Fibroblast of mammary gland (primary cell): ENCODE measurements around the gene RAB3GAP1.

Experiments
- DNase-seq: peaks from one replicate; pipeline ENCODE4 v3.0.0-alpha.2; 2010; ENCODE audit warnings: low read depth
- H3K4me3 ChIP-seq: 2 replicates; pipeline ENCODE4 v1.5.1; 2011; ENCODE audit warnings: low read depth, mild to moderate bottlenecking, low read length, moderate library complexity; ENCODE audit not compliant: control insufficient read depth
- TF ChIP-seq, protein P1 (sequence below): conservative IDR thresholded peaks from 2 replicates; pipeline ENCODE4 v1.5.1; 2011; ENCODE audit warnings: low read depth, low read length, inconsistent platforms; ENCODE audit not compliant: control insufficient read depth, insufficient read depth

Gene RAB3GAP1

DNA sequence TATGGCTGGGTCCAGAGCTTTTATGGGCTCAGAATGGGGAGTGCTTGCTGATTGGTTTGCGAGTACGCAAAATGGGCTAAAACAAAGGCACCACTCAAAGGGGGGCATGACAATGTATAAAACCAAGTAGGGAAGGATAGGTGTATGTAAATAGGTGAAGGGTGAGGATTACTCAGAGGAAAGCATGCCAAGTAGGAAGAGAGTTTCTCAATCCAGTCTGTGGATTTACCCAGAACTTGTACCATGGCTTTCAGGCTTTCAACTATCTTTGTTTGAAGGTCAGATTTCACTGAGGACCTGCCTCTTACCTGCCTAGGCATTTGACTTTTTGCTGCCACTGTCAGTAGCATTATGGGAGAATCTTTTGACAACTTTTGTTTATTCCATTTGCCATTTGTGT, 92.3 kb downstream of the RAB3GAP1 start:
- TF ChIP-seq, protein P1, sequence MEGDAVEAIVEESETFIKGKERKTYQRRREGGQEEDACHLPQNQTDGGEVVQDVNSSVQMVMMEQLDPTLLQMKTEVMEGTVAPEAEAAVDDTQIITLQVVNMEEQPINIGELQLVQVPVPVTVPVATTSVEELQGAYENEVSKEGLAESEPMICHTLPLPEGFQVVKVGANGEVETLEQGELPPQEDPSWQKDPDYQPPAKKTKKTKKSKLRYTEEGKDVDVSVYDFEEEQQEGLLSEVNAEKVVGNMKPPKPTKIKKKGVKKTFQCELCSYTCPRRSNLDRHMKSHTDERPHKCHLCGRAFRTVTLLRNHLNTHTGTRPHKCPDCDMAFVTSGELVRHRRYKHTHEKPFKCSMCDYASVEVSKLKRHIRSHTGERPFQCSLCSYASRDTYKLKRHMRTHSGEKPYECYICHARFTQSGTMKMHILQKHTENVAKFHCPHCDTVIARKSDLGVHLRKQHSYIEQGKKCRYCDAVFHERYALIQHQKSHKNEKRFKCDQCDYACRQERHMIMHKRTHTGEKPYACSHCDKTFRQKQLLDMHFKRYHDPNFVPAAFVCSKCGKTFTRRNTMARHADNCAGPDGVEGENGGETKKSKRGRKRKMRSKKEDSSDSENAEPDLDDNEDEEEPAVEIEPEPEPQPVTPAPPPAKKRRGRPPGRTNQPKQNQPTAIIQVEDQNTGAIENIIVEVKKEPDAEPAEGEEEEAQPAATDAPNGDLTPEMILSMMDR: no peak
- peak; percentile 43 for DNase-seq
- H3K4me3 ChIP-seq: no peak overlapping the region

DNA sequence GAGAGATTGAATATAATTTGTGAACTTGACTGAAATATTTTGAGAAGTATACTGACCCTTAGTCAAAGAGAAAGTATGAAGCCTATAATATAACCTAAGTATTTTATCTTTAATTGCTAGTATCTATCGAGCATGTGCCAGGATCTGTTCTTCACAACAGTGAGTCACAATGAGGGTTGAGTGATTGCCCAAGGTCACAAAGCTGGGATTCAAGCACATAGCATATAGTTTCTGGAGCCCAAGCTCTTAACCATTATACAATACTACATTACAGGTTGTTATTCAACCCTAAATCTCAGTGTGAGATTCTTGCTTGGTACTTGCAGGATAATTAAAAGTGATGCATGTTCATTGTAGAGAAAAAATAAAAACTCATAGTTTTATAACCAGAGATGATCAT, 97.2 kb downstream of the RAB3GAP1 start:
- DNase-seq: peak; percentile 69
- TF ChIP-seq, protein P1: no peak
- no peak overlapping the region for H3K4me3 ChIP-seq

DNA sequence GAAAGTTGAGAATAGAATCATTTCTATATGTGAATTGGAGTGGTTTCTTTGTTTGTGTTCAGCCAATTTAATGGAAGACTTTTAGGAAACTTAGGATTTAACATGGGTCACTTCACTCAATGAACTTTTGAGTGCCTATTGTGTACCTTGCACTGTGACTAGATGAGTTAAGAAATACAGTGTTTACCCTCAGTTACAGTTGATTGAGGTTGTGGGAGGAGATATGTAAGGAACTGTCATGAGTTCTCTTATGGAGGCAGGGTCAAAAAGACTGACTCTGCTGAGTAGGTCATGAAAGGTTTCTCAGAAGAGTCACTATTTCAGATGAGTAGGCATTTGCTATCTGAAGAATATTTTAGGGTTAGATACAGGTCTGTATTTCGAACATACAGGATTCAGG, 98.6 kb downstream of the RAB3GAP1 start:
- TF ChIP-seq, protein P1: no peak
- no peak overlapping the region for H3K4me3 ChIP-seq
- no peak for DNase-seq

DNA sequence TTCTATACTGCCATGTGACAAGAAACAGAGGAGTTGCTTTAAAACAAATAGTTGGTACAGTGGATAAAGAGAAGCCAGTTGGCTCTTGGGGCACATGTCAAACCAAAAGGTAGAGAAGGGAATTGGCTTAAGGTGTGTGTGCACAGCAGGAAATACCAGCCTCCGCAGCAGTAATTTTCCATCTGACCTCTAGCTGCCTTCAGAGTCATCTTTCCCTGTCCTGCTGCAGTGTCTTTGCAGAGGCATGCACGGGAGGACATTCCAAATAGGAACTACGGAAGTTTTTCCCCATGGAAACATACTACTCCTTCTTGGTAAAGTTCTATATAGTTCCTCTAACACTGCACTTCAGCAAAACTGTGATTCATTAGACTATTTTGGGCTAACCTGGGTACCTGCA, 99.5 kb downstream of the RAB3GAP1 start:
- TF ChIP-seq, protein P1: no peak

DNA sequence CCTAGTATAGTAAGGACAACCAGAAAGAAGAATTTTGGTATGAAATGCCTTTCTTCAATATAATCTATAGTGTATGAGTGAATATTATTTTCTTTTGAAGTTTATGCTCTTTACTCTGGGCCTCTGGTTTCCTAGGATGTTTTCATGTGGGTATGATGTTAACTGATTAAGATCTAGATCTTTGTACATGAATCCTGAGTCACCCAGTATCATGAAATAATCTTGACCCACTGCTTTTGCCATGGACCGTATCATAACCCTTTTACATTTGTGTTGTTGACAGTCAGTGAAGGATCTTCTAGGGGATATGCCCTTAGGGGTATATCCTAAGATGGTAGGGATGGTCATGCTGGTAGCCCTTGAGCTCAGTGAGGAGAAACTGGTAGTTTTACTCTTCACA, 100.3 kb downstream of the RAB3GAP1 start:
- TF ChIP-seq, protein P1: no peak
- H3K4me3 ChIP-seq: no peak overlapping the region

More for the DNA sequence above, 99.5 kb downstream of the RAB3GAP1 start:
- DNase-seq: no peak
- no peak overlapping the region for H3K4me3 ChIP-seq

DNA sequence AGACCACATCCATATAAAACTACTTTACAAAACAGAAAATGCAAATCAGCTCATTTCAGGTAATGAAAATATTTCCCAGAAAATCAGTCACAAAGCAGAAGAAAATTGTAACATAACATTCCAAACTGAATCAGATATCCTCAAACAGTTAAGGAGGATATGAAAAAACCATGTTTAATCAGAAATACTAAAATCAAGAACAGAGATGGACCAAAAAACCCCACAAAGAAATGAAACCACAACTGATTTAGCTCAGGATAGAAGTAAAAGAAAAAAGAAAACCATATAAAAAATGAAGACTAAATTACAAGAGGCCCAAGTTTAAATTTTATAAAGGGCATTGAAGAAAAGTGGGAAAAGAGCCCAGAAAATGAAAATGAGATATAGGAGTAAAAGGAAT, 102.9 kb downstream of the RAB3GAP1 start:
- TF ChIP-seq, protein P1: no peak
- H3K4me3 ChIP-seq: no peak overlapping the region
- DNase-seq: no peak

More for the DNA sequence above, 100.3 kb downstream of the RAB3GAP1 start:
- no peak for DNase-seq

DNA sequence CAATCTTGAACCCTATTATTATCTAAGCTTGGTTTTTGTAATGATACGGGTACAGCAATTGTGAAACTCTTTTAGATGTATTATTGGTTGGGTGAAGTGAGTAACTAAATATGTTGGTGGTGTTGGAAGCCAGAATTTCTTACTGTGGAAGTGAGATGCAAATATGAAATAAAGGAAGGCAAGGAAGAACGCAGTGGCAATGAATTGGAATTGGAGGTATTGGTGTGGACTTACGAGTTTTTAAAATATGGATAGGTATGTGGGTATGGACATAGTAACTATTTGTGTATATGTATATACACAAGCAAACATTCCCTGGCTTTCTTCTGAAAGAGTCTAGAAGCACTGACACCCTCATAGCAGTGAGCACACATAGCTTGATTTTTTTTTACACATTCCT, 105.8 kb downstream of the RAB3GAP1 start:
- no peak overlapping the region for H3K4me3 ChIP-seq
- no peak for DNase-seq
- TF ChIP-seq, protein P1: no peak
